ENCODE measurements around the gene PCDH15.
"Not testable (repeated sequence)": the region's sequence is repeated elsewhere in the genome, so short reads cannot be mapped to it uniquely, and the experiment has no call there.

PCDH15 gene

DNA sequence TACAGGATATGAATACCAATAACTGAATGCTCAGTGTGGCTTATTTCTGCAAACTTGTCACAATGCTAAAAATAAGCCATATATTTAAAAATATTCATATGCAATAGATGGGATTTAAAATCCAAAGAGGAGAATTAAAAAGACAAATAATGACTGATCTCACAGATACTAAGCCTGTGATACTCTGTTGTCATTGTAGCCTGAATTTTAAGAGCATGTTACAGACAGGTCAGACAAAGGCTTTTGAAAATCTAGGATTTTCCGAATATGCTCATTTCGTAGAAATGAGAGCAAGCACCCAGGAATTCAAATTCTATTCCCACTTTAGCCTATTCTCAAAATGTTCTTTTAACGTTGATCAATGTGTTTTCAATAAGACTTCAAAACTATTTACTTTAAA, 269.7 kb downstream of the PCDH15 start:
- DNase-seq, result no peak

DNA sequence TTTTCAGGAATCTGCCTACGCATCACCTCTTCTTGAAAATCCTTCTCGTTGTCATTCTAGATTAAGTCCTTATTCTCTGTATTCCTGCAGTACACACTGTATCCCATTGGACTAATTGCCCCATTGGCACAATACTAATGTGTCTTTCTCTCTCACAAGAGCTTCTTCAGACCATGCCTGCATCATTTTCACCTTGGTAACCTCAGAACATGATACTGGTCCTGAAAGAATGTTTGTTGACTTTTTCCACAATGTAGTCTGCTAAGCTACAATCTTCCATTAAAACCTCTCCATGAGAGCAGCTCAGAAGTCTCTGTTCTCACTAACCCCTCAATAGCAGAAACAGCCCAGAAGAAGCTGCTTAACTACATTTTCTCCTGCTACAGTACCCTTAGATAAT, 270.7 kb downstream of the PCDH15 start:
- no peak for DNase-seq

DNA sequence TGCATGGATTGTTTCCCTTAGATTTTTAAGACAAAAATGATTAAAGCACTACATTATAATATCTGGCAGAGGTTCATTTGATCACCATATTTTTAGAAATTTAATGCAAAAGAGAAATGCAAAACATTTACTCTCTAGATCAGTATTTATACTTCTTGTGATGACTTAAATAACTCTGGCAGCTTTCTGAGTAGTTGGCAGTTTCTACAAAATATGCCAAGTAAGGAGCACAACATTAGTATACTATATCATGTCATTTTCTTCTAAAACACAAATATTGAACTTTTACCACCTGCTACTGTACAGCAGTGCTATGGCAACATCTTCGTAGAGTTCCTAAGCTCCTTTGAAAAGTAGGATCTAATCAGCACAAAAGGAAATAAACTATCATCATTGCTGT, 275.2 kb downstream of the PCDH15 start:
- DNase-seq, result no peak

DNA sequence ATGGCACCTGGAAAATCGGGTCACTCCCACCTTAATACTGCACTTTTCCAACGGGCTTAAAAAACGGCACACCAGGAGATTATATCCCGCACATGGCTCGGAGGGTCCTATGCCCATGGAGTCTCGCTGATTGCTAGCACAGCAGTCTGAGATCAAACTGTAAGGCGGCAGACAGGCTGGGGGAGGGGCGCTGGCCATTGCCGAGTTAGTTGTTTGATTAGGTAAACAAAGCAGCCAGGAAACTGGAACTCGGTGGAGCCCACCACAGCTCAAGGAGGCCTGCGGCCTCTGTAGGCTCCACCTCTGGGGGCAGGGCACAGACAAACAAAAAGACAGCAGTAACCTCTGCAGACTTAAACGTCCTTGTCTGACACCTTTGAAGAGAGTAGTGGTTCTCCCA, 285.8 kb downstream of the PCDH15 start:
- not testable (repeated sequence) for DNase-seq

DNA sequence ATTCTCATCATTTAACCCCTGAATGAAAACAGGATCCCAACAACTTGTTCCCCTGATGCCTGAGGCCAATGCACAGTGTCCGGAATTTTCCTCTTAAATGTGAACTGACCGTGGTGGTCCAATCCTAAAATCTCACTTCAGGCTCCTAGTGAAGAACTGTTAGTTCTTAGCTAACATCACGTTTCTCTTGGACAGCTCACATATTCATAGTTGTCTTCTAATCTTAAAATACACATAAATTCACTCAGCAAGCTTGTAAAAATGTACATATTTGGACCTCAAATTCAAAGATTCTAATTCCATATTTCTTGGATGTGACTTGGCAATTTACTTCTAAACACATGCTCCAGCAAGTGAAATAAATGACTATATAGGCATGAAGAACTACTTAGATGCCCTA, 297.2 kb downstream of the PCDH15 start:
- no peak for DNase-seq

DNA sequence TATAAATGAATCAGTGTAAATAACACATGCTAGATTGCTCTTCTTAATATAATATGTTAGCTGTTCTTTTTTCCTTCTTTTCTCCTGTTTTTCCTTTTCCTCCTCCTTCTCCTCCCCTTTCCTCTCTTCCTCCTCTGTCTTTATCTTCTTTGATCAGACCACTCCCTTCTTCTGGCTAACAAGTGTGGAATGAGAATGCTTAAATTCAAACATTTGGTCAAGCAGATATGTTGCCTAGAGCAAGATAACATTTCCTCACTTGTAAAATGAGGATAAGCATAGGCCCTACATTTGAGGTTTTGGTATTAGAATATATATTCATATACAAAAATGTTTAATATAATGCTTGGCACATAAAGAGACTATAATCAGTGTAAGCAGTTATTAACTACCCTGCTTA, 299.1 kb downstream of the PCDH15 start:
- no peak for DNase-seq

DNA sequence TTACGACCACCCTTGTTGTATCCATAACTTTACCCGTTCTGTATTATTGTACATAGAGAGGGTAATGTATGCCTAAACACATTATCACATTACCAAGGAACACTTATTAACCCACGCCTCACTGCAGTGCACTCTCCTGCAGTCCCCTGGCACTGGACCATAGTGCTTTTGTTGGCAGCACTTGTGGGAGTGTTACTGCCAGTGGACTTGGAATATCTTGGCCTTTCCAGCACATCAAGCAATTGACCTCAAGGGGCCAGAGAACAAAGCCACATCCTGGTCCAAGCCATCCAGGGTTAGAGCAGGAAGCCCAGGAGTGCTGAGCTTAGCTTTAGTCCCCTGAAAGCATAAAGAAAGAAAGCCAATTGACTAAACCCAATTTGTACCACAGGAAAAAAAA, 304.2 kb downstream of the PCDH15 start:
- no peak for DNase-seq

DNA sequence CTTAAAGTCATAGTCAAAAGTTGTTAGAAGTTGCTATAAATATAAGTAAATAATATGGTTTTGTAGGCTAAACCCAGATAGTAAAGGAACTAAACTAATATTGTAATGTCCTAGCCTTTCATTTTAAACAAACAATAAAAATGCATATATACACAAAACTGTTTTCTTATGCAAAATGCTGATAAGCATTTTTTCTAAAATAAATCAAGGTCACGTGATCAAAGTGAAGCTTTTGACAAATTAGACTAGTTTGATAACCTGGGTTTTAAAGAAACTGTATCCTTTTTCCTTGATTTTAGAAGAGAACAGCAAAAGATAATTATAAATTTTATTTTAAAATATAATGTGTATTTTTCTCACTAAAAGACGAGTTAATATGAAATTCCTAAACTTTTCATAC, 313.3 kb downstream of the PCDH15 start:
- no peak for DNase-seq

DNA sequence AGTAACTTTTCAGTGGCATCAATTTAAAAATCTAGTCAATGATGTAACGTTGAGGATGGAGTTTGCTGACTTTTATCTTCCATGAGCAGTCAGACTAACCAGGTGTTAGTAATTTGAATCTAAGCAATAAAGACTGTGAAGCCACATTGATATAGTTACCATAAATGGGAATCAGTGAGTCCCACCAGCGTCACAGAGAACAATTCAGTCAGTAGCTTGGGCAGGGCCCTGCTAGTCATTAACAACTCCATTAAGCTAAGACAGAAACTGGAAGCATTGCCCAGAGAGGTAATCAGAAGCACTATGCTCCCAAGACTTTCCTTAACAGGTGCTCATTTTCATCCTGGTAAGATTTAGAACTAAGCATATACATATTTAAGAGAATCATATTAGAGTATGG, 315.1 kb downstream of the PCDH15 start:
- no peak for DNase-seq

DNA sequence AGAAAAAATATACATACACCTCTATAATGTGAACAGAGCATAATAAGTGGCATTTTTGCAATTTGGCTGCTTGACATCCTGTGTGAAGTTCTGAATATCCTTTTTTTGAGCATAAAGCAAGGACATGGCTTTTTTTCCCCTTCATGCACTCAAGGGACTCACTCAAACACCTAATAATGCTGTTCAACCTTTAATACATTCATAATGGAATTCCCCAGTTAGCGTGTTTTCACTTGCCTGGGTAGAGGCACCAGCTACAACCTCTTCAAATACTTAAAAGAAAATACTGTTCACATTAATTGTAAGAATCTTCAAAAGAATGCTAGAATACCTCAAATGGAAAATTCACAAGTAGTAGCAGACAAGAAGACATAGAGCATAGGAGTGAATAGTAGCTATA, 316.8 kb downstream of the PCDH15 start:
- no peak for DNase-seq

DNA sequence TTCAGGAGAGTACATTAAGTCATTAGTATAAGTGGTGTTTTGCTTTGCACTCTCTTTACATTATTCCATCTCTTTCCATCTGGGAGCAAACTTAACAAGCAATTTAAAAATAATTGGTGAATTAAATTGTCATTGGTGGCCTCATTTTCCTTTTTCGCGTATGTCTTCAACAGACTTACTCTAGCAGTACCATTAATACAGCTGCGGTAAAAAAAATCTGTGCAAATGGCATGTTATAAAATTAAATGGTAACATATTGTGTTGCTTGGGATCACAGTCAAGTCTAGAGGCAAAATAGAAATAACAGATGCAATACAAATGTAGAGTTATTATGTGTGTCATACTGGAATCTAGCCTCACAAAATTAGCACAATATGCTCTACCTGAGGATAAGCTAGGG, 322.4 kb downstream of the PCDH15 start:
- DNase-seq, result no peak

DNA sequence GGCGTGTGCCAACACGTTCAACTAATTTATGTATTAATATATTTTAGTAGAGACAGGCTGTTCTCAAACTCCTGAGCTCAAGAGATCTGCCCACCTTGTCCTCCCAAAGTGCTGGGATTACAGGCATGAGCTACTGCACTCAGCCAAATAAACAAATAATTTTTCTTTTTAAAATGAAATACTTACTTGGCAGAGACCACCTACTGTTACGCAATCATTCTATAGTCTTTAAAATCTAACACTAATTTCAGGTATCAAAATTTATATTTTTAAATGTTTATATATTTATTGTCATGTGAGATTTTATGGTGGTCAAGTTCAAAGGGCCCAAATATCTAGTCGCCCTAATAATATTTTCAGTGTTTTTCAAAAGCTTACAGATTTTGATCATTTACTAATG, 323.3 kb downstream of the PCDH15 start:
- no peak for DNase-seq

DNA sequence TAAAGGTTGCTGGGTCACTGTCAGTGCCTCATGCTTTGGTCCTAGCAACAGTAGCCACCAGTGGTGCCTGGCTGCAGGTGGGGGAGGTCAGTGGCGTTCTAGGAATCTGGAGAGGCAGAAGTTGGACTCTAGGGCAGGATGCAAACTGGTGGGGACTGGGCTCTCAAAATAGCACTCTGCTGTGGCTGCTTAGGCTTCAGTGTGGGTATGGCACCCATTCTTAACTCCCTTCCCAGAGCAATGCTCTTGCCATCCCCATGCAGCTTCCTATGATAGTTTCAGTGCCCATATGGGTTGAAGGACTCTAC, 330.8 kb downstream of the PCDH15 start:
- DNase-seq, result no peak

DNA sequence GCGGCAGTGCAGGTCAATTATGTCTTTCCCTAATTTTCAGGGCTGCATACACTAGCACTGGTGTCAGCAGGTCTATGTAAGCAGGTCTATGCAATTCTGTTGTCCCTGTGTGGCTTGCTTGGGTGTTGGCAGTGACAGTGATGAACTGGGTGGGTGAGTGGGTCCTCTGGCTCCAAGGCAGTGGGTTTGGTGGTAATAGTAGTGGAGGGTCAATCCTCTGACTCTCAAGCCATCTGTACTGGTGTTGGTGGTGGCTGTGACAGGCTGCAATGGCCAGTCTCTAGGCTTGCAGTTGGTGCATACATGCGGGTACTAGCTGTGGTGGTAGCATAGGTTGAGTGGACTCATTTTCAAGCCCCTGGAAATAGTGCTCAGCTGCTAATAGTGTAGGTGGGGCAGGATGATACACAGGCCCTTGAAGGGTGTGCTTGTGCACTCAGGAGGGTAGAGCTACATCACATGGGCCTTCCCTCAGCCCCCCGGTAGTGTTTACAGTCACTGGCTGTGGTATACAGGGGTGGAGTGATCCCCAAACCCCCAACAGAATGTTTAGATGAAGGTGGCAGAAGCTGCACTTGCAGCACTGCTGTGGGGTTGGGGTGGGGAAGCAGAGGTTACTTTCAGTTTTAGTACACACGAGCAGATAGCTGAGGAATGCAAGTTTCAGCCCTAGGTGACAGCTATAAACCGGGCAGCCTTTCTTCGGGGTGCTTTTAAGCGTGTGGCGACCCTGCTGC, 331.3 kb downstream of the PCDH15 start:
- DNase-seq, result no peak

DNA sequence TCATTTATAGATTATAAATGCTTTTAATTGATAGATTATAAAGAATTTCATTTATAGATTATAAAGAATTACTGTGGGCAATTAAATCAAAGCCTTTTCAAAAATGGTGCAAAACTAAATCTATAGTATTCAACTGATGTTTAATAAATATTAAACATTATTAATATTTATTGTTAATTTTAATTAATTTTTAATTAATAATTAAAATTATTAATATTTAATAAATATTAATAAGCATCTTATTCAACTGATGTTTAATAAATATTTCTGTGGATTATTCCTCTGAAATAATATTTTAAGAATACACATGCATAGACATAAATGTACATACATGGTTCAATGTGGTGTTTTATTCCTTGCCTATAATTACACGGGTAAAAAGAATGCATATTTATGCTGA, 346.8 kb downstream of the PCDH15 start:
- DNase-seq, result no peak

DNA sequence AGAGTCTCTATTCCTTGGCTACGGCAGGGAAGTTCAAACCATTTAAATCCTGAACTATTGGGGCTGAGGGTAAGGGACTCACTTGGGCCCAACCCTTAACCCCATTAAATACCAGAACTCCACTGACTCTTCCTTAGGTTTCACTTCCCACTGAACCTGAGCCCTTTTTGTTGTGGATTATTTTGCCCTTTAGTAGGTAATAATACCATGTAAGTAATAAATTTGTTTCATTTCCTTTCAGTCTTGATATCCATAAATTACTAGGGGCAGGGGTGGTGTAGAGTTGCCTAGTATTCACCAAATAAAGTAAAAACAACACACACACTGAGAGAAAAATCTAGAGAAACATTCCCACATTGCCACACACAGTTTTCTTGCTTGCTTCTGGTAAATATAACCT, 352.0 kb downstream of the PCDH15 start:
- no peak for DNase-seq

DNA sequence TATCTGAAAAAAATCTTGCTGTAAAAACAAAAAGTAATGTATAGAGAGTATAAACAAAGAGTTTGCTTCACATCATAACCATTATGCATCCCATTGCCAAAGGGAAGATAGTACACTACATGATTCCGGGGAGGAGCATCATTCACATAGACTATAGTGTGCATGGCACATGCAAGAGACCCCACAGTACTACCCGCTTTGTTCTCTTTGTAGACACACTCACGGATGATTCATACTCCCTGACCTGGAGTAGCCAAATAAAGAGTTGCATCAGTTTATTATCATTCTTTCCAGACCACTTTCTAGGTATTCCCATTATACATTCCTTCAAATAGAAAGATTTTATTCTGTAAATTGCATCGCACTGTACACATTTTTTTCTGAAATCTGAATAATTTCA, 356.9 kb downstream of the PCDH15 start:
- no peak for DNase-seq

DNA sequence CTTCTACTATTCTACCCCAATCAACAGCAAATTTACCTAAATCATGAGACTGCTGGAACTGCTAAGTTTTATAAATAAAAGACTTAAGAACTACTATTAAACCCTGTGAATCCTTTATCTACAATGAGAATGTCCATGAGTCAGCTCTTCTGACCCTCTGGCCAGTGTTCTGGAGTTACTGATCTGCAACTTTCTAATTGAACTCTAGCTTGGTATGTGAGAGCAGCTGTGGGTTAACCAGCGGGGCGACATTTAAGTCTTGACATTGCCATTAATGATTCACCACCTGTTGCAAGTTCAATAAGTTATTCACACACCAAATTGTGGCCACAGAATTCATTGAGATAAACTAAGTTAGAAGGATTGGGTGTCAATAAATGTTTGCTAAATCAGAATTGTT, 359.8 kb downstream of the PCDH15 start:
- DNase-seq, result no peak

DNA sequence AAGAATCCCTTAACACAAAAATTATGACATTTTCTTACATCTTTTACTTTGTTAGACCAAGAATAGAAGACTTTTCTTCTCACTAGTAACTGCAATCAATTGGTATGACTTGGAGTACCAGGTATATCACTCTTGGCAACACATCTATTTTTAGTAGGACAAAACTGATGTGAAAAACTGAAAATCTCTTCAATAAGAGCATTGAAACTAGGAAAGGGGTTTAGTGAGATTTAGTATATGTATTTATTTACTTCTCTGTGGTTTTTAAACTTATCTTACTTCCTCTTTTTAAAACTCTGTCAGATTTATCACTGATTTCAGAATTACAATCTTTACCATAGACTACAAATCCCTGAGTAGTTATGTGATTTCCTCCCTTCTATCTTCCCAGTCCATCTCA, 366.2 kb downstream of the PCDH15 start:
- no peak for DNase-seq

DNA sequence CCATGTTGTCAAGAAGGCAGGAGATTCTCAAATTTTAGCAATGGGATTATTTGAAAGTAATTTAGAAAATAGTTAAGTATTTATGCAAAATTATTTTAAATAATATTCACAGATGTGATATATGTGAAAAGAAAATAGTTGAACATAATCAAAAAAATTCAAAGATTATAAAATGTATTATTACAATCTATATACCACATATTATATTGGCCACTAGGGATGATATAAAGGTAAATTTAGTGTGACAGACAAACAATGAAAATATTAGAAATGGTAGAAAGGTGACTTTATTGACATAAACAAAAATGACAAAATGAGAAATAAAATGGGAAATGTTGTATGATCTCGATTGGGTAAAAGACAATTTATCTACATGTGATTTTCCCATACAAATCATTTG, 385.5 kb downstream of the PCDH15 start:
- no peak for DNase-seq

DNA sequence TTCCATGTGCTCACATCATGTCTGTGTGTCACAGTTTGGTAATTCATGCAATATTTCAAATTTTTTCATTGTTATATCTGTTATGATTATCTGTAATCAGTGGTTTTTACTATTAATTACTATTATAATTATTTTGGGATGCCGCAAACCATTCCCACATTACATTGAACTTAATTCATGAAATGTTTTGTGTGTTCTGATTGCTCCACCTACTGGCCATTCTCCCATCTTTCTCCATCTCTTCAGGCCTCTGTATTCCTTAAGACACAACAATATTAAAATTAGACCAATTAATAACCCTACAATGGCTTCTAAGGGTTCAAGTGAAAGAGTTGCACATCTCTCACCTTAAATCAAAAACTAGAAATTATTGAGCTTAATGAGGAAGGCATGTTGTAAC, 398.5 kb downstream of the PCDH15 start:
- no peak for DNase-seq

DNA sequence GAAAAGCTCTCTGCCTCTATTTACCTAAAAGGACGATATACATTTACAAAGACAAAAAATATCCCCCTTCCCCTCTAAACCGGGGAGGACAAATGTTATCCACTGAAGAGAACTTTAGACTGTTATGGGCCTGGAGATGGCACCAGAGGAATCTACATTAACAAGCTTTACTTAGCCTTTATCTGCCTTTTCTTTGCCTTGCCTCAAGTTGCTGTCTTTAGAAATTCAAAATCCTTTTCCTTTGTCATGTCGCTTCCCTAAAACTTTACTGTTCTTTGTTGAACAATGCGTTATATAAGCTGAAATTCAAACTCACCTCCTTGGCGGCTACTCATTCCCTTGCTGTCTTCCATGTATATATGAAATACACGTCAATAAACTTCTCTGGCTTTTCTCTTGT, 405.0 kb downstream of the PCDH15 start:
- no peak for DNase-seq

DNA sequence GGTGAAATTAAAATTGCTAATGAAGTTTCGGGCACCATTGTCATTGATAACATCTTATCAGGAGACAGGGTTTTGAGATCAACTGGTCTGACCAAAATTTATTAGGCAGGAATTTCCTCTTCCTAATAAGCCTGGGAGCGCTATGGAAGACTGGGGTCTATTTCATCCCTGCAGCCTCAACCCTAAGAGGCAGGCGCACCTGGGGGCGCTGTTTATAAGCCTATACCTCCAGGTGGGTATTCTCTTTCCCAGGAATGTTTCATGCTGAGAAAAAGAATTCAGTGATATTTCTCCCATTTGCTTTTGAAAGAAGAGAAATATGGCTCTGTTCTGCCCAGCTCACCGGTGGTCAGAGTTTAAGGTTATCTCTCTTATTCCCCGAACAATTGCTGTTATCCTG, 406.4 kb downstream of the PCDH15 start:
- not testable (repeated sequence) for DNase-seq

DNA sequence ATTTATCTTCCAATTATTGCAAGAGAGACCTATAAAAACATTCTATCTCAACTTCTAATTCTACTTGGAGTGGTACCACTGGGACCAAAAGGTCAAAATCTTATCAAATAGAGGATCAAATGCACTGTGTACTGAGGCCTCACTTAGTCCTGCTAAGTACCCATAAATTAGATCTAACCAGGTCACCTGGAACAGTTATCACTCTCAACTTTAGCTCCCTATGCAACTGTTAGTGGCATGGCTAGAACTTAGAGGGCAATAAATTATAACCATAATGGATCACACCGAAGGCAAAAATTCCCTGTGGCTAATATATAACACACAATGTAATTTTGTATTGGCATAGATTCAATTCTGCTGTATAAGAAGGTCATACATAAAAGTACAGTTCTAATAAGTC, 428.9 kb downstream of the PCDH15 start:
- no peak for DNase-seq

DNA sequence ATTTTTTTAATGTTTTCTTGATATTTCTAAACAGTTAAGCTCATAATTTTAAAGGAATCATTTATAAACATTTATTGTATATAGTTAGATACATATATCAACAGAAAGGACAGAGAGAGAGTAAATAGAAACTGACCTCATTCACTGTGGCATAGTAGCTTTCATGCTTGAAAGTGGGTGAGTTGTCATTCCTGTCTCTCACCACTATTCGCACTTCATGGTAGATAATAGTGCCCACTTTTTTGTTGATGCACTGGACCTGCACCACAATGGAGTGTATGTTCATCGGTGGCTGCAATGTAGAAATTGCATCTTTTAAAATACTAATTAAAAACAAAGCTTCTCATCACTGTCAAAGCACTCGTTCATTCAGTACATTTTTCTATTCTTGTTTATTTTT, 432.0 kb downstream of the PCDH15 start:
- DNase-seq, result no peak

DNA sequence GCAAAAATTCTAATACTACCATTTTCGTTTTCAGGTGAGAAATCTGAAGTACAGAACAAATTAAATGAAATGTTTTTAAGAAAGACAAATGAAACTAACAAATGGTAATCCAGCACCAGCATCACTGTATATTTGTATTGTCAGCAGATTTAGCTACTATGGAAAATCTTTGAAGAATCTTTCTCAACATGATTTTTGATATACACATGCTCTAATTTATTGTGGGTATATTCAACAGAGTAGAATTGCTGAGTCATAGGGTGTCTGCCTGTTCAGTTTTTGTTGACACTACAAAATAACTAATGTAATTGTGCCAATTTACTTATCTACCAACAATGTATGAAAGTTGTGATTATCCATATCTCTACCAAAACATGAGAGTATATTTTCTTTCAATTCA, 437.6 kb downstream of the PCDH15 start:
- DNase-seq, result no peak
